HG03520 (cell line): ENCODE data around the gene TEX54.

ENCODE experiments used
- ATAC-seq: cut with Tn5 transposase; IDR thresholded peaks from one replicate; pipeline ENCODE4 v1.9.1; 2021; ENCODE audit warnings: mild to moderate bottlenecking, moderate library complexity; ENCODE audit not compliant: unreplicated experiment

The TEX54 gene

DNA sequence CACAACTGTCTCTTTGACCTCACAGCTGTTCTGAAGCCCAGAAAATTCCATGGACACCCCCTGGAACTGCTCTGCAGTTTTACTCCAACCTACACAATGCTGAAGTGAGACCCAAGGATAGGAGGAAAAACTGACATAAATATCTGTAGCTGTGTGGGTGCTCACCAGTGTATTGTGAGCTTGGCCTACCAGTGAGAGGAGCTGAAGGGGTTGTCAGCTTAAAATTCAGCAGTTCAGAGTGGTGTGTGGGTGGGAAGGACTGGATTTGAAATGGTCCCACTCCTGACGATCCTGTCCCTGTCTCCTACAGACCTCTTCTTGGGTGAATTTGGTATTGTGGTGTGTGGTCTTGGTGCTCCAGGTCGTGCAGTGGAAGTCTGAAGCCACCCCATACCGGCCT, 43.1 kb downstream of the TEX54 start:
- no peak for ATAC-seq

DNA sequence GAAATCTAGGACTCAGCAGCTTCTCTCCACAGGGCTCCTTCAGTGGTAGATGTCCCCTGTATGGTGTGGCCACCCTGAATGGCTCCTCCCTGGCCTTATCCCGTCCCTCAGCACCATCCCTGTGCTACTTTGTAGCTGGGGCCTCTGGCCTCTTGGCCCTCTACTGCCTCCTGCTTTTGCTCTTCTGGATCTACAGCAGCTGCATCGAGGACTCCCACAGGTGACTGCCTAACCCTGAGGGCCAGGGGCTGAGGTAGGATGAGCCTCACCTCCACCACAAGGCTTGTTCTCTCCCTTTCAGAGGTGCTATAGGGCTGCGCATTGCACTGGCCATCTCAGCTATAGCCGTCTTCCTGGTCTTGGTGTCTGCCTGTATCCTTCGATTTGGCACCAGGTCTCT, 43.6 kb downstream of the TEX54 start:
- no peak for ATAC-seq

DNA sequence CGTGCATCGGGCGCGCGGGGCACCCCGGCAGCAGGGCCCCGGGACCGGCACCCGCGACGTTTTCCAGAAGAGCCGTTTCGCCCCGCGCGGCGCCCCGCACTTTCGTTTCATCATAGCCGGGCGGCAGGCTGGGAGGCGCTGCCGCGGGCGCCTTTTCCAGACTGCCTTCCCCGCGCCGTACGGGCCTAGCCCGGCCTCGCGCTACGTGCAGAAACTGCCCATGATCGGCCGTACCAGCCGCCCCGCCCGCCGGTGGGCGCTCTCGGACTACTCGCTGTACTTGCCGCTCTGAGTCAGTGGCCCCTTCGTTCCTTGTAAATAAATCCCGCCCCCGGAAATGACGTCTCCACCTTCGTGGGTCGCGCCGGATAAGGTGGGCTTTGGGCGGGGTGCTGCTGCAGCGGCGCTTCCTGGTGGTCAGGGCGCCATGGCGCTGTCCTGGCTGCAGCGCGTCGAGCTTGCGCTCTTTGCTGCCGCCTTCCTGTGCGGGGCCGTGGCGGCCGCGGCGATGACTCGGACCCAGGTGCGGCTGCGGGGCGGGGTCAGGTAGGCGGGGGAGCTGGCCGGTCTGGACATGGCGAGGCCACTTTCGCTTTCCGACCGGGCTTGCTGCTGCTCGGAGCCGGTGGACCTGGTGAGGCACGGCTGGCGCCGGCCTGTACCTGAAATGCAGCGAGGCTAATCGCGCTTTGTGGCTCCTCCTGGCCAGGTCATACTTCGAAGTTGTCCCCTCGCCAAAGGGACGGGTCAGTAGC, 45.5 kb downstream of the TEX54 start, which contains the start of gene TMEM179B:
TMEM179B (plus strand) TSS at position 398 of the 755 bp plus-strand sequence; CDS start at position 428, 30 bp downstream.
- peak; percentile 57 for ATAC-seq

DNA sequence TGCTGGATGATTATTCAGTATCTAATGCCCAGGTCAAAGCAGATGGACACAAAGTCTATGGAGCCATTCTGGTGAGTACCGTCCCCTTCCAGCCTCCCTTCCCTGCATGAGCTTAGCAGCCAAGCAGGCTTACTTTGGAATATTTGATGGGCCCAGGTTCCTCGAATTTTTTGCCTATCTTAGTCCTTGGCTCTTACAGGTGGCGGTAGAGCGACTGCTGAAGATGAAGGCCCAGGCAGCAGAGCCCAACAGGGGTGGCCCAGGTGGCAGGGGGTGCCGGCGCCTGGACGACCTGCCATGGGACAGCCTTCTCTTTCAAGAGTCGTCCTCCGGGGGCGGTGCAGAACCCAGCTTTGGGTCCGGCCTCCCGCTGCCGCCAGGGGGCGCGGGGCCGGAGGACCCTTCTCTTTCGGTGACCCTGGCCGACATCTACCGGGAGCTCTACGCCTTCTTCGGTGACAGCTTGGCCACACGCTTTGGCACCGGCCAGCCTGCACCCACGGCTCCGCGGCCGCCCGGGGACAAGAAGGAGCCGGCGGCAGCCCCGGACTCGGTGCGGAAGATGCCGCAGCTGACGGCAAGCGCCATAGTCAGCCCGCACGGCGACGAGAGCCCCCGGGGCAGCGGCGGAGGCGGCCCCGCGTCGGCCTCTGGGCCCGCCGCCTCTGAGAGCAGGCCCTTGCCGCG, 46.2 kb downstream of the TEX54 start:
- peak; percentile 36 for ATAC-seq

DNA sequence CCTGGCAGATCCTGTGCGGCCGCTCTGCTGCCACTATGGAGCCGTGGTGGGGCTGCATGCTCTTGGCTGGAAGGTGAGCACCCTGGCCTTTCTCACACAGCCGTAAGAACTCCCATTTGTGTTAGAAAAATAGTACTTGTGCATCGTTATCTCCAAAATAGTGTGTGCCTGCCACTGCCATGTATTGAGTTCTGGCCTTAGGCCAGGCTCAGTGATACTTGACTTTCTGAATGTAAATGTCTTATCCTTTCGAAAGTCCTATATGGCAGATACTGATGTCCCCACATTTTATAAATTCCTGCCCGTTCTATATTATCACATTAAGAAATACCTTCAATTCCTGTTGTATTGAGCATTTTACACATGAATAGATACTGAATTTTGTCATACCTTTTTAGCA, 49.9 kb downstream of the TEX54 start:
- ATAC-seq: no peak
